ENCODE measurements around the gene PLCB2. TPM values are rescaled to one million over a fixed set of nuclear protein-coding genes. Genes with fewer than 3 reads are reported as not detected.

The PLCB2 gene
- total and polyA plus RNA-seq, 2 donors (not counting 3 experiments of a cell fraction or from before 2014, with no cell fraction given) = 1.5 to 1.6 TPM

DNA sequence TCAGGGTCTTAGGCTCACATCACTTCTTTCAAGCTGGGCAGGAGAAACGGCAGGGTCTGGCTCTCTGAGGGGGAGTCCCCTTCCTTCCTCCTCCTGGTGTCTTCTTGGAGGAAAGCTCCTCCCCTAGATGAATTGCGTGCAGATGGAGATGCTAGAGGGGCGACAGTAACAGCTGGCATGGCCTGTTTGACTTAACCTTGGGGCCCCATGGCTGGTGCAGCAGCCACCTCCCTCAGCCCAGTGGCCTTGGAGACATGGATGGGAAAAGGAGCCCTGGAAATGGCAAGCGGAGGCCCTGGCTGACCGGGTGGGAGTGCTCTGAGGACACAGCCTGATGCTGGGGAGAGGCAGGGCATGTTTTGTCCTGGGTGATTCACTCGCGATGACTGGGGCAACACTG, 48.7 kb downstream of the PLCB2 start:
- dilution Hi-C loops (cut with MboI; ENCODE audit: extremely low pct_ligation_motif_present, low sequenced_read_pairs) = no loop called here
- BruUV-seq (replicated peaks) = no TSS peak

DNA sequence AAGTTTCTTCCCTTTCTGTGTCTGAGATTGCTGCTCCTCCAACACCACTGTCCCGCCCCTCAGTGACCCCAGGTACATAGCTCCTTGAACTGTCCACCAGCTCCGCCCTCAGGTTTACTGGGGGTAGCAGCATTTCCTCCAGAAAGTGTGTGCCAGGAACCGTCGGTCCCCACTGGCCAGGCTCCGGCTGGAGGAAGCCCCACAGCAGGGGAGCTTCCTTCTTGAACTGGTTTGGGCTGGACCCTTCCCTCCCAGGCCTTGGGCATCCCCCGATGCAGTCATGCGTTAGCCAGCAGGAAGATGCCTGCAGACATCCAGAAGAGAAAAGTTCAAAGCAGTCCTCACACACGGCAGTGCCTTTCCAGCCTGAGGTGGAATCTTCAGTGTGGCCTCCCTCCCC, 49.2 kb downstream of the PLCB2 start:
- H3K9me3 ChIP-seq (replicated peaks; ENCODE audit: control insufficient read depth, insufficient read depth, low read length) = no peaks in the 10 kb centered on the region
- H2AFZ ChIP-seq (ENCODE audit: low read depth, low read length) = no peak overlapping the region
- H3K9me1 ChIP-seq (replicated peaks; ENCODE audit: control insufficient read depth, extremely low read depth, insufficient read depth, low read length) = no peaks in the 10 kb centered on the region
- dilution Hi-C loops (cut with MboI; ENCODE audit: extremely low pct_ligation_motif_present, low sequenced_read_pairs) = no loop called here
- ChIA-PET POLR2A (no interaction called here), CTCF (interaction anchor here (1.0 to 3.2 kb wide), 4 partner anchors 9 to 35 kb away, joined by 3 to 14 read pairs (median 5); no protein-coding TSS in a partner anchor)
- H3K36me3 ChIP-seq (ENCODE audit: control insufficient read depth in 2 of 2, extremely low read depth in 1 of 2, insufficient read depth in 2 of 2, low read length in 2 of 2) = no peaks in the 10 kb centered on the region
- peaks cover 17 to 22% of the 10 kb centered on the region in 2 experiments for H3K27me3 ChIP-seq (ENCODE audit: control insufficient read depth in 2 of 2, insufficient read depth in 2 of 2, low read length in 2 of 2)
- no peak overlapping the region for H3K4me3 ChIP-seq (replicated peaks in 1 of 3; ENCODE audit: insufficient read depth in 1 of 3, low read depth in 1 of 3, low read length in 3 of 3)
- intact Hi-C loops (cut with micrococcal nuclease) = no loop called here
- H3K9ac ChIP-seq (replicated peaks; ENCODE audit: extremely low read depth, insufficient read depth, low read length) = no peak overlapping the region
- no peak overlapping the region for H3K4me2 ChIP-seq (ENCODE audit: insufficient read depth, low read length)
- FAIRE-seq (no peak), DNase-seq (ENCODE audit: low read depth, low spot score) (no peak)
- H4K20me1 ChIP-seq (replicated peaks; ENCODE audit: control insufficient read depth, extremely low read depth, insufficient read depth, low read length) = no peaks in the 10 kb centered on the region
- no peak for TF ChIP-seq GATA2 (IDR thresholded peaks at IDR 0.05; ENCODE audit: insufficient read depth, insufficient read length, low read depth, low read length)
- TF ChIP-seq MYC (IDR thresholded peaks at IDR 0.05; ENCODE audit: low read depth, low read length) = no peak
- TF ChIP-seq FOS (IDR thresholded peaks at IDR 0.05; ENCODE audit: borderline replicate concordance, insufficient read depth, low read length) = no peak
- no peak for TF ChIP-seq JUN (IDR thresholded peaks at IDR 0.05; ENCODE audit: borderline replicate concordance, insufficient read depth, insufficient read length, low read depth)
- TF ChIP-seq, protein P1, sequence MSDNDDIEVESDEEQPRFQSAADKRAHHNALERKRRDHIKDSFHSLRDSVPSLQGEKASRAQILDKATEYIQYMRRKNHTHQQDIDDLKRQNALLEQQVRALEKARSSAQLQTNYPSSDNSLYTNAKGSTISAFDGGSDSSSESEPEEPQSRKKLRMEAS (IDR thresholded peaks at IDR 0.05; ENCODE audit: insufficient read depth, insufficient read length) = no peak
- TF ChIP-seq POLR2A (IDR thresholded peaks at IDR 0.05; ENCODE audit: low read depth, low read length) = no peak
- TF ChIP-seq, protein P2, sequence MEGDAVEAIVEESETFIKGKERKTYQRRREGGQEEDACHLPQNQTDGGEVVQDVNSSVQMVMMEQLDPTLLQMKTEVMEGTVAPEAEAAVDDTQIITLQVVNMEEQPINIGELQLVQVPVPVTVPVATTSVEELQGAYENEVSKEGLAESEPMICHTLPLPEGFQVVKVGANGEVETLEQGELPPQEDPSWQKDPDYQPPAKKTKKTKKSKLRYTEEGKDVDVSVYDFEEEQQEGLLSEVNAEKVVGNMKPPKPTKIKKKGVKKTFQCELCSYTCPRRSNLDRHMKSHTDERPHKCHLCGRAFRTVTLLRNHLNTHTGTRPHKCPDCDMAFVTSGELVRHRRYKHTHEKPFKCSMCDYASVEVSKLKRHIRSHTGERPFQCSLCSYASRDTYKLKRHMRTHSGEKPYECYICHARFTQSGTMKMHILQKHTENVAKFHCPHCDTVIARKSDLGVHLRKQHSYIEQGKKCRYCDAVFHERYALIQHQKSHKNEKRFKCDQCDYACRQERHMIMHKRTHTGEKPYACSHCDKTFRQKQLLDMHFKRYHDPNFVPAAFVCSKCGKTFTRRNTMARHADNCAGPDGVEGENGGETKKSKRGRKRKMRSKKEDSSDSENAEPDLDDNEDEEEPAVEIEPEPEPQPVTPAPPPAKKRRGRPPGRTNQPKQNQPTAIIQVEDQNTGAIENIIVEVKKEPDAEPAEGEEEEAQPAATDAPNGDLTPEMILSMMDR (IDR thresholded peaks at IDR 0.05; ENCODE audit: extremely low read depth in 1 of 2, insufficient read depth in 1 of 2, low read depth in 1 of 2, low read length in 2 of 2) = no peak
- TF ChIP-seq EZH2 (IDR thresholded peaks at IDR 0.05; ENCODE audit: borderline replicate concordance, low read depth, low read length, severe bottlenecking) = no peak
- no peak for TF ChIP-seq POLR2AphosphoS5 (IDR thresholded peaks at IDR 0.05; ENCODE audit: insufficient read depth, low read depth, low read length)
- H3K27ac ChIP-seq (ENCODE audit: insufficient read depth, low read depth, low read length) = no peak overlapping the region
- H3K4me1 ChIP-seq (ENCODE audit: control insufficient read depth, extremely low read depth, insufficient read depth, low read length) = no peaks in the 10 kb centered on the region
- no peaks in the 10 kb centered on the region for H3K79me2 ChIP-seq (ENCODE audit: control insufficient read depth, insufficient read depth, low read length)
- no TSS peak for BruUV-seq (replicated peaks)

More for the DNA sequence above, 48.7 kb downstream of the PLCB2 start:
- FAIRE-seq = no peak
- Histone ChIP-seq H3K4me1 (ENCODE audit: control insufficient read depth, extremely low read depth, insufficient read depth, low read length) (no peaks in the 10 kb centered on the region), H4K20me1 (replicated peaks; ENCODE audit: control insufficient read depth, extremely low read depth, insufficient read depth, low read length) (no peaks in the 10 kb centered on the region), H3K79me2 (ENCODE audit: control insufficient read depth, insufficient read depth, low read length) (no peaks in the 10 kb centered on the region), H3K9me1 (replicated peaks; ENCODE audit: control insufficient read depth, extremely low read depth, insufficient read depth, low read length) (no peaks in the 10 kb centered on the region), H3K36me3 (ENCODE audit: control insufficient read depth in 2 of 2, extremely low read depth in 1 of 2, insufficient read depth in 2 of 2, low read length in 2 of 2) (no peaks in the 10 kb centered on the region), H2AFZ (ENCODE audit: low read depth, low read length) (no peak overlapping the region), H3K9ac (replicated peaks; ENCODE audit: extremely low read depth, insufficient read depth, low read length) (no peak overlapping the region), H3K9me3 (replicated peaks; ENCODE audit: control insufficient read depth, insufficient read depth, low read length) (no peaks in the 10 kb centered on the region), H3K4me3 (replicated peaks in 1 of 3; ENCODE audit: insufficient read depth in 1 of 3, low read depth in 1 of 3, low read length in 3 of 3) (no peak overlapping the region), H3K27ac (ENCODE audit: insufficient read depth, low read depth, low read length) (no peak overlapping the region), H3K27me3 (ENCODE audit: control insufficient read depth in 2 of 2, insufficient read depth in 2 of 2, low read length in 2 of 2) (peaks cover 12 to 17% of the 10 kb centered on the region in 2 experiments), H3K4me2 (ENCODE audit: insufficient read depth, low read length) (no peak overlapping the region)
- POLR2A ChIA-PET = interaction anchor here (0.7 kb wide), 1 partner anchor 37 kb away, joined by 3 read pairs; no protein-coding TSS in a partner anchor
- DNase-seq (ENCODE audit: low read depth, low spot score) = no peak
- TF ChIP-seq POLR2A (IDR thresholded peaks at IDR 0.05; ENCODE audit: low read depth, low read length) = no peak
- intact Hi-C loops (cut with micrococcal nuclease) = no loop called here
- CTCF ChIA-PET = interaction anchor here (1.0 to 3.2 kb wide), 4 partner anchors 8 to 36 kb away, joined by 3 to 14 read pairs (median 5); no protein-coding TSS in a partner anchor

Measured in endothelial cell of umbilical vein (primary cell).